ENCODE data around the gene FXYD5.

DNA sequence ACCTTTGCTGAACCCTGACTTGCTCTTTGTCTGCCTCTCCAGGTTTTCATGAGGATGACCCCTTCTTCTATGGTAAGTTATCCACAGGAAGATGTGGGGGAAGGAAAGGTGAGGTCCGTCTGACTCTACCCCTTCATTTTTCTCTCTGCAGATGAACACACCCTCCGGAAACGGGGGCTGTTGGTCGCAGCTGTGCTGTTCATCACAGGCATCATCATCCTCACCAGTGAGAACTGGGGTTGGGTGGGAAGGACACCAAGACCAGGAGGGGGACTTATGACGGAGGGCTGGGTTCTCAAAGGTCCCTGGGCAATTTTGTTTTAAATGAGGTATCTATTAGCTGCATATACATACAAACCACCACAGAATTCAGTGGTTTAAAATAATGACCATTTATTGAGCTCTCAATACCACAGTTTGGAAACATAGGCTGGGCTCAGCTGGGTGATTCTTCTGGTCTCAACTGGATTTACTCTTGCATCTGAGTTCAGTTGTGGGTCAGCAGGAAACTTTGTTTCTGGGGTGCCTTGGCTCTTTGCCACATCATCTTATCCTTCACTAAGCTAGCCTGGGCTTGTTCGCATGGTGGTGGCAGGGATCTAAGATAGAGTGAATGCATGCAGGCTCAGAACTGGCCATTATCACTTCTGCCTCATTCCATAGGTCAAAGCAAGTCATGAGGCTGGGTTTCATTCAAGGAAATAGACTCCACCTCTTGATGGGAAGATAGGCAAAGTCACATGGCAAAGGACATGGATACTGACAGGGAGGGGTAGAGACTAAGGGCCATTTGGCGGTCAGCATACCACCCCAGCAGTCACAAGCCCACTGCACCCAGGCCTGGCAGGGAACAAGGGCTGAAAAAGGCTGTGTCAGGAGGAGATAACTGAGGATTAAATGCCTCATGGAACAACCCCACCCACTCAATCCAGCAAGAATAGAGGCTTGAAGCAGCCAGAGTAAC is 11.8 kb downstream of the FXYD5 start:
- TF ChIP-seq, protein P1, sequence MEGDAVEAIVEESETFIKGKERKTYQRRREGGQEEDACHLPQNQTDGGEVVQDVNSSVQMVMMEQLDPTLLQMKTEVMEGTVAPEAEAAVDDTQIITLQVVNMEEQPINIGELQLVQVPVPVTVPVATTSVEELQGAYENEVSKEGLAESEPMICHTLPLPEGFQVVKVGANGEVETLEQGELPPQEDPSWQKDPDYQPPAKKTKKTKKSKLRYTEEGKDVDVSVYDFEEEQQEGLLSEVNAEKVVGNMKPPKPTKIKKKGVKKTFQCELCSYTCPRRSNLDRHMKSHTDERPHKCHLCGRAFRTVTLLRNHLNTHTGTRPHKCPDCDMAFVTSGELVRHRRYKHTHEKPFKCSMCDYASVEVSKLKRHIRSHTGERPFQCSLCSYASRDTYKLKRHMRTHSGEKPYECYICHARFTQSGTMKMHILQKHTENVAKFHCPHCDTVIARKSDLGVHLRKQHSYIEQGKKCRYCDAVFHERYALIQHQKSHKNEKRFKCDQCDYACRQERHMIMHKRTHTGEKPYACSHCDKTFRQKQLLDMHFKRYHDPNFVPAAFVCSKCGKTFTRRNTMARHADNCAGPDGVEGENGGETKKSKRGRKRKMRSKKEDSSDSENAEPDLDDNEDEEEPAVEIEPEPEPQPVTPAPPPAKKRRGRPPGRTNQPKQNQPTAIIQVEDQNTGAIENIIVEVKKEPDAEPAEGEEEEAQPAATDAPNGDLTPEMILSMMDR (IDR thresholded peaks at IDR 0.05): no peak
- TF ChIP-seq POLR2A (IDR thresholded peaks at IDR 0.05) (no peak), POLR2AphosphoS5 (IDR thresholded peaks at IDR 0.05; ENCODE audit: insufficient read depth in 1 of 2, low read depth in 1 of 2) (no peak)
